Islet precursor cell (in vitro differentiated cells): Measurements from ENCODE around the gene UFSP1.
"Not testable (repeated sequence)": the region's sequence is repeated elsewhere in the genome, so short reads cannot be mapped to it uniquely, and the experiment has no call there.

Source experiments
- DNase-seq: peaks from one replicate; pipeline ENCODE4 v3.0.0-alpha.2; 2018

Gene UFSP1

GRCh38 chr7:100888988-100889750 lies at the start of gene UFSP1:
TSS of gene UFSP1 (minus strand) at chr7:100889715. CDS start at chr7:100889271, 444 bp downstream.
- DNase-seq: no peak

- not testable (repeated sequence) for DNase-seq
These were observed 46.7 kb upstream of the UFSP1 start for GRCh38 chr7:100936167-100936566.

- DNase-seq: not testable (repeated sequence)
These were observed 45.9 kb upstream of the UFSP1 start for GRCh38 chr7:100935381-100935780.

GRCh38 chr7:100933734-100934133 lies 44.2 kb upstream of the UFSP1 start:
- DNase-seq: no peak

GRCh38 chr7:100929808-100930174 lies 40.3 kb upstream of the UFSP1 start:
- DNase-seq: no peak

- not testable (repeated sequence) for DNase-seq
These were observed 34.1 kb upstream of the UFSP1 start for GRCh38 chr7:100923616-100924015.

- DNase-seq: no peak
These were observed 31.5 kb upstream of the UFSP1 start for GRCh38 chr7:100921039-100921438.

GRCh38 chr7:100919779-100920437 lies 30.4 kb upstream of the UFSP1 start:
- not testable (repeated sequence) for DNase-seq

GRCh38 chr7:100919335-100919734 lies 29.8 kb upstream of the UFSP1 start:
- not testable (repeated sequence) for DNase-seq

- DNase-seq: no peak
These were observed 25.4 kb upstream of the UFSP1 start for GRCh38 chr7:100914879-100915447.

- DNase-seq: no peak
These were observed 24.8 kb upstream of the UFSP1 start for GRCh38 chr7:100914208-100914878.

- DNase-seq: no peak
These were observed 22.0 kb upstream of the UFSP1 start for GRCh38 chr7:100911484-100911883.

- DNase-seq: not testable (repeated sequence)
These were observed 20.9 kb upstream of the UFSP1 start for GRCh38 chr7:100910443-100910842.

- no peak for DNase-seq
These were observed 19.0 kb upstream of the UFSP1 start for GRCh38 chr7:100908512-100908911.

GRCh38 chr7:100902638-100903037 lies 13.1 kb upstream of the UFSP1 start:
- DNase-seq: no peak

GRCh38 chr7:100901921-100902332 lies 12.4 kb upstream of the UFSP1 start:
- DNase-seq: no peak

GRCh38 chr7:100900978-100901377 lies 11.5 kb upstream of the UFSP1 start:
- no peak for DNase-seq

- no peak for DNase-seq
These were observed 9.9 kb upstream of the UFSP1 start for GRCh38 chr7:100899432-100899831.

- no peak for DNase-seq
These were observed 8.4 kb upstream of the UFSP1 start for GRCh38 chr7:100897772-100898454.

GRCh38 chr7:100896732-100897608 lies 7.5 kb upstream of the UFSP1 start:
- DNase-seq: no peak

GRCh38 chr7:100895956-100896731 lies 6.6 kb upstream of the UFSP1 start:
- DNase-seq: peak; percentile 88
